Endothelial cell of umbilical vein (primary cell): ENCODE results near the gene UCHL1. TPM values are rescaled to one million over a fixed set of nuclear protein-coding genes. Genes with fewer than 3 reads are reported as not detected.
A peak's percentile ranks its signal among the peaks of the same experiment; 100 is the strongest.

Experiments used
- Bru-seq: library from RNA; stranded (reverse); fragments of 400-500 nt; gene quantifications from one replicate; lab custom pipeline; 2021; lab: Mats Ljungman, UMichigan
- BruChase-seq, 2 experiments: library from RNA; stranded (reverse); fragments of 400-500 nt; gene quantifications; one replicate each; lab custom pipeline; 2021; lab: Mats Ljungman, UMichigan
- BruUV-seq: library from RNA; stranded (reverse); fragments of 400-500 nt; replicated peaks from 2 replicates; lab custom pipeline; 2021; lab: Mats Ljungman, UMichigan
- CTCF ChIA-PET: fragments of 300-600, 350-600 bp; sonication (Branson Sonifier 250); formaldehyde crosslinking; loops from one replicate; lab custom pipeline; 2021; ENCODE audit warnings: antibody characterized with exemption, inconsistent platforms; lab: Charles Lee
- POLR2A ChIA-PET: fragments of 300-600, 350-600 bp; sonication (Branson Sonifier 250); formaldehyde crosslinking; loops from one replicate; lab custom pipeline; 2021; ENCODE audit warnings: antibody characterized with exemption, inconsistent platforms; lab: Charles Lee
- DNase-seq: peaks from one replicate; pipeline ENCODE4 v3.0.0-alpha.2; 2011; ENCODE audit warnings: low read depth, low spot score
- FAIRE-seq: peaks from 2 replicates; lab custom pipeline; 2011; peaks lifted over from hg19 to GRCh38; lab: Jason Lieb, UNC
- H2AFZ ChIP-seq: 2 replicates; pipeline ENCODE4 v1.6.0; 2012; ENCODE audit warnings: low read depth, low read length, control low read depth, inconsistent platforms
- H3K27ac ChIP-seq: 2 replicates; pipeline ENCODE4 v1.5.1; 2011; ENCODE audit warnings: low read depth, mild to moderate bottlenecking, control low read depth, low read length, moderate library complexity; ENCODE audit not compliant: insufficient read depth
- H3K27me3 ChIP-seq, 2 experiments: 2 replicates each; pipeline versions ENCODE4 v1.6.0 to v1.6.1; 2011; ENCODE audit warnings: low read length in 2 of 2, mixed read lengths in 1 of 2; ENCODE audit not compliant: control insufficient read depth in 2 of 2, insufficient read depth in 2 of 2
- H3K36me3 ChIP-seq, 2 experiments: 2 replicates in 1 of 2; 3 replicates in 1 of 2; pipeline ENCODE4 v1.5.1; 2011; ENCODE audit warnings: low read length in 2 of 2, mild to moderate bottlenecking in 1 of 2, moderate library complexity in 1 of 2; ENCODE audit not compliant: control insufficient read depth in 2 of 2, insufficient read depth in 2 of 2; ENCODE audit errors: extremely low read depth in 1 of 2
- H3K4me1 ChIP-seq: 3 replicates; pipeline ENCODE4 v1.5.1; 2011; ENCODE audit warnings: mild to moderate bottlenecking, low read length; ENCODE audit not compliant: control insufficient read depth, insufficient read depth; ENCODE audit errors: extremely low read depth
- H3K4me2 ChIP-seq: 2 replicates; pipeline ENCODE4 v1.6.1; 2011; ENCODE audit warnings: low read length, control low read depth, mixed read lengths; ENCODE audit not compliant: insufficient read depth
- H3K4me3 ChIP-seq, 3 experiments: fragments of 200-600 bp in 1 of 3; sonication (generic), shearing (Covaris generic) in 1 of 3; replicated peaks in 1 of 3; 2 replicates each; pipeline ENCODE4 v1.5.1; 2011 to 2016; ENCODE audit warnings: control low read depth in 3 of 3, low read length in 3 of 3, mild to moderate bottlenecking in 2 of 3, inconsistent platforms in 1 of 3, low read depth in 1 of 3, moderate library complexity in 1 of 3; ENCODE audit not compliant: insufficient read depth in 1 of 3
- H3K79me2 ChIP-seq: 2 replicates; pipeline ENCODE4 v1.6.0; 2012; ENCODE audit warnings: low read length, inconsistent platforms; ENCODE audit not compliant: control insufficient read depth, insufficient read depth
- H3K9ac ChIP-seq: replicated peaks from 2 replicates; pipeline ENCODE3; 2011; ENCODE audit warnings: low read length, control low read depth; ENCODE audit not compliant: insufficient read depth; ENCODE audit errors: extremely low read depth
- H3K9me1 ChIP-seq: replicated peaks from 3 replicates; pipeline ENCODE4 v1.6.0; 2011; ENCODE audit warnings: mild to moderate bottlenecking, low read length; ENCODE audit not compliant: control insufficient read depth, insufficient read depth; ENCODE audit errors: extremely low read depth
- H3K9me3 ChIP-seq: replicated peaks from 2 replicates; pipeline ENCODE4 v1.5.1; 2012; ENCODE audit warnings: low read length, inconsistent platforms; ENCODE audit not compliant: control insufficient read depth, insufficient read depth
- H4K20me1 ChIP-seq: replicated peaks from 2 replicates; pipeline ENCODE3; 2011; ENCODE audit warnings: mild to moderate bottlenecking, low read length; ENCODE audit not compliant: control insufficient read depth, insufficient read depth; ENCODE audit errors: extremely low read depth
- EZH2 ChIP-seq: IDR thresholded peaks from 2 replicates; pipeline ENCODE4 v1.6.1; 2012; ENCODE audit warnings: borderline replicate concordance, low read depth, mild to moderate bottlenecking, moderate library complexity, low read length, inconsistent platforms; ENCODE audit not compliant: severe bottlenecking
- FOS ChIP-seq: IDR thresholded peaks from 2 replicates; pipeline ENCODE4 v1.6.1; 2011; ENCODE audit warnings: mild to moderate bottlenecking, low read length, moderate library complexity, borderline replicate concordance; ENCODE audit not compliant: insufficient read depth
- GATA2 ChIP-seq: IDR thresholded peaks from 2 replicates; pipeline ENCODE4 v1.7.0; 2011; ENCODE audit warnings: low read depth, mild to moderate bottlenecking, moderate library complexity, mixed read lengths, low read length; ENCODE audit not compliant: insufficient read length, insufficient read depth
- JUN ChIP-seq: IDR thresholded peaks from 2 replicates; pipeline ENCODE4 v1.6.1; 2011; ENCODE audit warnings: borderline replicate concordance, low read depth; ENCODE audit not compliant: insufficient read length, insufficient read depth
- MYC ChIP-seq: IDR thresholded peaks from one replicate; pipeline ENCODE4 v1.6.1; 2011; ENCODE audit warnings: mild to moderate bottlenecking, low read depth, low read length
- POLR2A ChIP-seq: IDR thresholded peaks from 2 replicates; pipeline ENCODE4 v1.6.1; 2012; ENCODE audit warnings: low read depth, mild to moderate bottlenecking, control low read depth, low read length
- POLR2AphosphoS5 ChIP-seq: IDR thresholded peaks from 2 replicates; pipeline ENCODE4 v1.6.1; 2012; ENCODE audit warnings: low read depth, mild to moderate bottlenecking, control low read depth, low read length, moderate library complexity; ENCODE audit not compliant: insufficient read depth
- dilution Hi-C: fragments of 300-500 bp; cut with MboI; formaldehyde crosslinking; loops from one replicate; pipeline ENCODE4 v1.15.0; 2019; ENCODE audit warnings: low sequenced_read_pairs; ENCODE audit not compliant: extremely low pct_ligation_motif_present
- intact Hi-C: fragments of 100-400 bp; cut with micrococcal nuclease; formaldehyde crosslinking; loops from one replicate; pipeline ENCODE4 v1.10.0; 2022
- long read RNA-seq: library from polyadenylated mRNA; stranded (forward); transcript quantifications from one replicate; pipeline ENCODE4 v2.0.0, GENCODE V29; 2021
- polyA minus RNA-seq, 3 experiments: library from RNA; depleted of rRNA, polyadenylated mRNA; stranded (reverse); fragments of >200 nt; gene quantifications; 1 replicate in 1 of 3; 2 replicates in 2 of 3; pipeline ENCODE4 v1.2.3, GENCODE V29; 2011
- polyA plus RNA-seq, 4 experiments: library from polyadenylated mRNA; depleted of rRNA in 3 of 4; stranded (reverse) in 3 of 4; unstranded in 1 of 4; fragments of >200 nt; gene quantifications; 2 replicates each; pipeline versions ENCODE4 v1.2.1 to v1.2.3, GENCODE V29; 2011 to 2012; ENCODE audit warnings: missing spikeins in 1 of 4
- total RNA-seq: library from RNA; stranded (reverse); gene quantifications from 2 replicates; pipeline ENCODE4 v1.2.3, GENCODE V29; 2021
- TF ChIP-seq, protein P1 (sequence below): IDR thresholded peaks from 2 replicates; pipeline ENCODE4 v1.6.1; 2011; ENCODE audit not compliant: insufficient read depth, insufficient read length
- TF ChIP-seq, protein P2 (sequence below), 2 donors: IDR thresholded peaks; 1 replicate in 1 of 2; 2 replicates in 1 of 2; pipeline ENCODE4 v1.5.1; 2011; ENCODE audit warnings: low read length in 2 of 2, mild to moderate bottlenecking in 2 of 2, moderate library complexity in 2 of 2, control low read depth in 1 of 2, inconsistent platforms in 1 of 2, low read depth in 1 of 2; ENCODE audit not compliant: insufficient read depth in 1 of 2; ENCODE audit errors: extremely low read depth in 1 of 2

Gene UCHL1
- total RNA-seq = 328 and 501 TPM in 2 replicates
- polyA plus RNA-seq = 915 and 1,128 TPM in 2 replicates
- polyA plus RNA-seq (2011; cell fraction: cytosol; rRNA removed) = 796 and 883 TPM in 2 replicates
- 1,314 and 1,532 TPM in 2 replicates for polyA plus RNA-seq (2011; cell fraction: nucleus; rRNA removed)
- polyA plus RNA-seq (2012) = 549 and 657 TPM in 2 replicates
- polyA minus RNA-seq = 243 and 281 TPM in 2 replicates
- not detected for polyA minus RNA-seq (2011; cell fraction: cytosol; rRNA and poly(A)+ RNA removed)
- polyA minus RNA-seq (2011; cell fraction: nucleus; rRNA and poly(A)+ RNA removed) = 91.5 and 114 TPM in 2 replicates
- percentile 97 among the genes with signal in this experiment for Bru-seq, nascent RNA
- BruChase-seq, experiment 1, labeled RNA remaining after a 6-hour chase = percentile 93 among the genes with signal in this experiment
- BruChase-seq, experiment 2, labeled RNA remaining after a 2-hour chase = percentile 89 among the genes with signal in this experiment
- long read RNA-seq, transcript UCHL1-211 (6 exons, 862 nt) = minor isoform, 5 of 893 reads
- long read RNA-seq, transcript UCHL1-209 (8 exons, 1,119 nt) = major isoform, 748 of 893 reads
- long read RNA-seq, transcript UCHL1-202 (8 exons, 1,578 nt) = minor isoform, 88 of 893 reads
- long read RNA-seq, partial matches to known transcripts = 27 of 893 reads
- long read RNA-seq, other reads (novel, unspliced or antisense) = 25 of 893 reads

DNA sequence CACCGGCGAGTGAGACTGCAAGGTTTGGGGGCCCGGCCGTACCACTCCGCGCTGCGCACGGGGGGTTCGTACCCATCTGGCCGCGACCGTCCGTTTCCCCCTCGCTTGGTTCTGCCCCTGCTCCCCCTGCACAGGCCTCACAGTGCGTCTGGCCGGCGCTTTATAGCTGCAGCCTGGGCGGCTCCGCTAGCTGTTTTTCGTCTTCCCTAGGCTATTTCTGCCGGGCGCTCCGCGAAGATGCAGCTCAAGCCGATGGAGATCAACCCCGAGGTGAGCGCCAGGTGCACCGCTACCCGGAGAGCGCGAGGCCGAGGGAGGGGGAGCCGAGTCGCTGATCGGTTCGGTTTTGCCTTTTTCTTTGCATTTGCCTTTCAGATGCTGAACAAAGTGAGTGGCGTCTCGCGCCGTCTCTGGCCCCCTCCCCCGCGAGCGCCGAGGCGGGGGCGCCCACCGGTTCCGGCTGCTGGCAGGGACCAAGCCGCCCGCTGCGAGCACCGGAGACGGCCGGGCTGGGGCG is at the start of gene UCHL1:
UCHL1 (plus strand) TSS at position 189 of the 517 bp plus-strand sequence; CDS start at position 238, 49 bp downstream.
- Histone ChIP-seq H3K9me1 (no peaks in the 10 kb centered on the region), H3K4me3 (peak within 1 kb of the TSS; percentile 35 to 54 (median 48)), H3K4me2 (peak within 1 kb of the TSS; percentile 76), H3K9ac (peak within 1 kb of the TSS; percentile 55), H3K27me3 (peaks cover 15% of the 10 kb centered on the region in 2 experiments), H3K79me2 (peaks cover 15% of the 10 kb centered on the region), H4K20me1 (no peaks in the 10 kb centered on the region), H3K36me3 (no peaks in the 10 kb centered on the region), H3K27ac (peak within 1 kb of the TSS; percentile 0), H2AFZ (peak within 1 kb of the TSS; percentile 57), H3K9me3 (no peaks in the 10 kb centered on the region), H3K4me1 (peaks cover 12% of the 10 kb centered on the region)
- ChIA-PET POLR2A (interaction anchor here (0.6 to 2.1 kb wide), 6 partner anchors 10 to 329 kb away, joined by 3 to 7 read pairs (median 4); partner anchors contain the start of gene APBB2), CTCF (interaction anchor here (0.8 to 5.8 kb wide), 8 partner anchors 11 to 406 kb away, joined by 3 to 40 read pairs (median 4); partner anchors contain the start of gene APBB2)
- TF ChIP-seq POLR2AphosphoS5 (peak; percentile 73), EZH2 (peak; percentile 35), POLR2A (peak; percentile 92), FOS (no peak), GATA2 (no peak), MYC (no peak), JUN (no peak)
- TF ChIP-seq, protein P1, sequence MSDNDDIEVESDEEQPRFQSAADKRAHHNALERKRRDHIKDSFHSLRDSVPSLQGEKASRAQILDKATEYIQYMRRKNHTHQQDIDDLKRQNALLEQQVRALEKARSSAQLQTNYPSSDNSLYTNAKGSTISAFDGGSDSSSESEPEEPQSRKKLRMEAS = no peak
- TF ChIP-seq, protein P2, sequence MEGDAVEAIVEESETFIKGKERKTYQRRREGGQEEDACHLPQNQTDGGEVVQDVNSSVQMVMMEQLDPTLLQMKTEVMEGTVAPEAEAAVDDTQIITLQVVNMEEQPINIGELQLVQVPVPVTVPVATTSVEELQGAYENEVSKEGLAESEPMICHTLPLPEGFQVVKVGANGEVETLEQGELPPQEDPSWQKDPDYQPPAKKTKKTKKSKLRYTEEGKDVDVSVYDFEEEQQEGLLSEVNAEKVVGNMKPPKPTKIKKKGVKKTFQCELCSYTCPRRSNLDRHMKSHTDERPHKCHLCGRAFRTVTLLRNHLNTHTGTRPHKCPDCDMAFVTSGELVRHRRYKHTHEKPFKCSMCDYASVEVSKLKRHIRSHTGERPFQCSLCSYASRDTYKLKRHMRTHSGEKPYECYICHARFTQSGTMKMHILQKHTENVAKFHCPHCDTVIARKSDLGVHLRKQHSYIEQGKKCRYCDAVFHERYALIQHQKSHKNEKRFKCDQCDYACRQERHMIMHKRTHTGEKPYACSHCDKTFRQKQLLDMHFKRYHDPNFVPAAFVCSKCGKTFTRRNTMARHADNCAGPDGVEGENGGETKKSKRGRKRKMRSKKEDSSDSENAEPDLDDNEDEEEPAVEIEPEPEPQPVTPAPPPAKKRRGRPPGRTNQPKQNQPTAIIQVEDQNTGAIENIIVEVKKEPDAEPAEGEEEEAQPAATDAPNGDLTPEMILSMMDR (IDR thresholded peaks at IDR 0.05; ENCODE audit: extremely low read depth in 1 of 2, insufficient read depth in 1 of 2, low read depth in 1 of 2, low read length in 2 of 2) = no peak
- DNase-seq (peak; percentile 62), FAIRE-seq (no peak)
- dilution Hi-C loops = no loop called here
- BruUV-seq = no TSS peak
- intact Hi-C loops = loop anchor here (5.0 kb wide), 1 partner anchor 39 kb away; no protein-coding TSS in a partner anchor
